ENCODE measurements around the gene SH3GL1.

GRCh38 chr19:4313847-4314490 is 86.4 kb downstream of the SH3GL1 start:
- no peak for TF ChIP-seq PBX3 (IDR thresholded peaks at IDR 0.05; ENCODE audit: insufficient replicate concordance, low read depth, low read length)
- TF ChIP-seq SPI1 (IDR thresholded peaks at IDR 0.05; ENCODE audit: borderline replicate concordance, insufficient read depth, low read depth, low read length), result no peak
- TF ChIP-seq CTCF (IDR thresholded peaks at IDR 0.05 in 2 of 3, conservative IDR thresholded peaks at IDR 0.05 in 1 of 3; ENCODE audit: control insufficient read depth in 2 of 3, extremely low read depth in 1 of 3, insufficient read depth in 1 of 3, low read depth in 3 of 3, low read length in 3 of 3), result no peak
- TF ChIP-seq CREB1 (IDR thresholded peaks at IDR 0.05; ENCODE audit: low read depth), result no peak
- TF ChIP-seq ATF3 (IDR thresholded peaks at IDR 0.05; ENCODE audit: borderline replicate concordance, extremely low read depth, low read depth, low read length), result no peak
- no peak for TF ChIP-seq ZNF274 (IDR thresholded peaks at IDR 0.05; ENCODE audit: insufficient read depth, insufficient read length)
- no peak for TF ChIP-seq POLR2A (IDR thresholded peaks at IDR 0.05; ENCODE audit: low read depth, low read length)
- TF ChIP-seq REST (IDR thresholded peaks at IDR 0.05; ENCODE audit: low read depth, low read length), result no peak
- TF ChIP-seq CHD2 (IDR thresholded peaks at IDR 0.05; ENCODE audit: borderline replicate concordance, low read depth, low read length), result no peak
- TF ChIP-seq YY1 (IDR thresholded peaks at IDR 0.05; ENCODE audit: low read depth, low read length), result no peak
- TF ChIP-seq TCF12 (IDR thresholded peaks at IDR 0.05; ENCODE audit: low read depth, low read length), result no peak
